GM12865 (cell line): ENCODE data around the gene GATA6.

Experiments used
- DNase-seq: peaks from one replicate; pipeline ENCODE4 v3.0.0; 2010; ENCODE audit warnings: low read depth
- H3K4me3 ChIP-seq: 2 replicates; pipeline ENCODE4 v1.5.1; 2011; ENCODE audit warnings: mild to moderate bottlenecking, low read depth, low read length, control low read depth
- CTCF ChIP-seq: IDR thresholded peaks from 2 replicates; pipeline ENCODE4 v1.5.1; 2011; ENCODE audit warnings: low read length, control low read depth, low read depth, inconsistent platforms; ENCODE audit not compliant: insufficient read depth; ENCODE audit errors: missing control alignments

The GATA6 gene

GRCh38 chr18:22166069-22166950 is 3.1 kb upstream of the GATA6 start:
- TF ChIP-seq CTCF = no peak
- no peak for DNase-seq
- H3K4me3 ChIP-seq = no peak overlapping the region

GRCh38 chr18:22167091-22167470 is 2.3 kb upstream of the GATA6 start:
- DNase-seq = no peak
- no peak overlapping the region for H3K4me3 ChIP-seq
- no peak for TF ChIP-seq CTCF

- TF ChIP-seq CTCF = no peak
- DNase-seq = no peak
- no peak overlapping the region for H3K4me3 ChIP-seq
Observed at GRCh38 chr18:22167471-22168241, 1.7 kb upstream of the GATA6 start.

- H3K4me3 ChIP-seq = no peak overlapping the region
- no peak for DNase-seq
- TF ChIP-seq CTCF = no peak
Observed at GRCh38 chr18:22168360-22168921, 948 bp upstream of the GATA6 start.

GRCh38 chr18:22169889-22170420 is 566 bp downstream of the GATA6 start:
- no peak for TF ChIP-seq CTCF
- peak; percentile 29 for DNase-seq
- peak overlapping the region; percentile 59 for H3K4me3 ChIP-seq

- TF ChIP-seq CTCF = no peak
- DNase-seq = no peak
- H3K4me3 ChIP-seq = peak overlapping the region; percentile 59
Observed at GRCh38 chr18:22170421-22171257, 1.2 kb downstream of the GATA6 start.
